Thyroid gland (tissue), 4 donors: Measurements from ENCODE around the gene ADI1. TPM values are rescaled to one million over a fixed set of nuclear protein-coding genes. Genes with fewer than 3 reads are reported as not detected.
"Not testable (repeated sequence)": the region's sequence is repeated elsewhere in the genome, so short reads cannot be mapped to it uniquely, and the experiment has no call there.

ENCODE experiments used
- DNase-seq, 2 donors: peaks; one replicate each; pipeline ENCODE4 v3.0.0-alpha.2; 2019
- H3K27ac ChIP-seq, 3 donors: fragments of 200-600 bp; sonication (generic); 1 replicate in 2 of 3; 2 replicates in 1 of 3; pipeline ENCODE4 v1.5.1; 2016 to 2019; ENCODE audit warnings: mild to moderate bottlenecking in 1 of 3, moderate library complexity in 1 of 3
- H3K27me3 ChIP-seq: fragments of 200-600 bp; sonication (generic); one replicate; pipeline ENCODE4 v1.5.1; 2019
- H3K36me3 ChIP-seq, 2 donors: fragments of 200-600 bp; sonication (generic); one replicate each; pipeline ENCODE4 v1.5.1; 2016 to 2019
- H3K4me1 ChIP-seq, 2 donors: fragments of 200-600 bp; sonication (generic); one replicate each; pipeline ENCODE4 v1.5.1; 2017 to 2019
- H3K4me3 ChIP-seq, 3 donors: fragments of 200-600 bp; sonication (generic); replicated peaks in 1 of 3; 1 replicate in 2 of 3; 2 replicates in 1 of 3; pipeline ENCODE4 v1.5.1; 2016; ENCODE audit warnings: mild to moderate bottlenecking in 1 of 3
- H3K9me3 ChIP-seq: fragments of 200-600 bp; sonication (generic); one replicate; pipeline ENCODE4 v1.5.1; 2017
- POLR2A ChIP-seq, 2 donors: fragments of 450-650 bp; IDR thresholded peaks; one replicate each; pipeline ENCODE4 v1.6.1; 2017; ENCODE audit warnings: antibody characterized with exemption in 2 of 2, mild to moderate bottlenecking in 2 of 2, moderate library complexity in 1 of 2
- WGBS, 2 donors: methylation state at CpG; one replicate each; pipeline ENCODE4 v1.1.5; 2017; 5-methylcytosine and 5-hydroxymethylcytosine counted together
- intact Hi-C: fragments of 100-400 bp; cut with DNase I; formaldehyde crosslinking; loops from one replicate; pipeline ENCODE4 v1.15.1; 2023
- total RNA-seq, 4 donors: library from RNA; depleted of rRNA; stranded (reverse); fragments of >200 nt; gene quantifications; one replicate each; pipeline ENCODE4 v1.2.3, GENCODE V29; 2016
- TF ChIP-seq, protein P1 (sequence below), 6 experiments: fragments of 200-600 bp in 3 of 6; fragments of 450-650 bp in 3 of 6; sonication (generic) in 3 of 6; IDR thresholded peaks; one replicate each; pipeline ENCODE4 v1.5.1; 2016 to 2019; ENCODE audit warnings: antibody characterized with exemption in 6 of 6, mild to moderate bottlenecking in 2 of 6, inconsistent platforms in 1 of 6, moderate library complexity in 1 of 6

ADI1 gene
- total RNA-seq, 4 donors from 2014 or later, result 35.9 to 65.1 (median 59.2) TPM

DNA sequence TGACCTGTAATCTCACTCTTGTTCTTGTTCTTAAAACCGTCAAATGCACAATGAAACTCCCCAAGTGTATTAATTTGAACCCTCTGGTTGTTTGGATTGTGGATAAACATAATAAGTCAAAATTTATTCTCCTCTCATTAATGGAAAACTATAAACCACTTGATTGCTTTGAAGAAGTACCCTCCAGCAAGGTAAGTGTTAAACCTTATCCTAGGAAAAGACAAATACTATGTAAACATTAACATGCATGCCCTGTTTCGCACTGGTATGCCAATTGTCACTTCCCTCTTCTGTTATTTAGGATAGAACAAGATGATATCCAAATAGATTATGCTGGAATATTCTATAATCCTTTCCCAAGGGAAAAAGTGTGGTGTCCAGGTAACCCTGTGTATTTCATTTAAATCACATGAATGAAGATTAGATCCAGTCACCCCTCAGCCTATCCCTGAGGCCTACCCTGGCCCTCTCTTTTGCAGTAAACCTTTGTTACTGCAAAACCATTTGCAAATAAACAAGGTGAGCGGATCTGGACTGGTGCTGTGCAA, 1.3 kb downstream of the ADI1 start:
- peaks cover 0 to 6% of the 10 kb centered on the region in 2 donors for H3K36me3 ChIP-seq
- H3K4me3 ChIP-seq, result peak overlapping the region; percentile 12 to 94 (median 60)
- no peak for TF ChIP-seq POLR2A (IDR thresholded peaks at IDR 0.05)
- TF ChIP-seq, protein P1, sequence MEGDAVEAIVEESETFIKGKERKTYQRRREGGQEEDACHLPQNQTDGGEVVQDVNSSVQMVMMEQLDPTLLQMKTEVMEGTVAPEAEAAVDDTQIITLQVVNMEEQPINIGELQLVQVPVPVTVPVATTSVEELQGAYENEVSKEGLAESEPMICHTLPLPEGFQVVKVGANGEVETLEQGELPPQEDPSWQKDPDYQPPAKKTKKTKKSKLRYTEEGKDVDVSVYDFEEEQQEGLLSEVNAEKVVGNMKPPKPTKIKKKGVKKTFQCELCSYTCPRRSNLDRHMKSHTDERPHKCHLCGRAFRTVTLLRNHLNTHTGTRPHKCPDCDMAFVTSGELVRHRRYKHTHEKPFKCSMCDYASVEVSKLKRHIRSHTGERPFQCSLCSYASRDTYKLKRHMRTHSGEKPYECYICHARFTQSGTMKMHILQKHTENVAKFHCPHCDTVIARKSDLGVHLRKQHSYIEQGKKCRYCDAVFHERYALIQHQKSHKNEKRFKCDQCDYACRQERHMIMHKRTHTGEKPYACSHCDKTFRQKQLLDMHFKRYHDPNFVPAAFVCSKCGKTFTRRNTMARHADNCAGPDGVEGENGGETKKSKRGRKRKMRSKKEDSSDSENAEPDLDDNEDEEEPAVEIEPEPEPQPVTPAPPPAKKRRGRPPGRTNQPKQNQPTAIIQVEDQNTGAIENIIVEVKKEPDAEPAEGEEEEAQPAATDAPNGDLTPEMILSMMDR (IDR thresholded peaks at IDR 0.05), result no peak
- intact Hi-C loops, result no loop called here
- H3K9me3 ChIP-seq, result no peaks in the 10 kb centered on the region
- no peak for DNase-seq
- no peaks in the 10 kb centered on the region for H3K27me3 ChIP-seq
- 32 to 33% methylated on average over 3 of the region's 3 CpGs for WGBS, 2 donors
- H3K27ac ChIP-seq, result peak overlapping the region; percentile 93 to 99 (median 97)
- peaks cover 13 to 14% of the 10 kb centered on the region in 2 donors for H3K4me1 ChIP-seq

DNA sequence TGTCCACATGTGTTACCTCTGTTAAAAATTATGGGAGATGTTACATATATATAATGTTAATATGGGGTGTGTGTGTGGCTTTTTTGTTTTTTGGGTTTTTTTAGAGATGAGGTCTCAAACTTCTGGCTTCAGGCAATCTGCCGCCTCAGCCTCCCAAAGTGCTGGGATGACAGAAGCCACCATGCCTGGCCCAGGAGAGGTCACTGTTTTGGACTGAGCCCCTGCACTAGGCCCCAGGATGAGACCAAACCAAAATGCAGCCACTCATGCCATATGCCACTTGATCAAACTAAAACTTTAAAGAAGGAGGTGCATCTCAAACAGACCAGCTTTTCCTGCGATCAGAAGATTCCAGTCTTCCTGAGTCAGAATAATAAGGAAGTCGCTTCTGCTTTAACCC, 2.5 kb downstream of the ADI1 start:
- 97 to 98% methylated on average over 3 of the region's 3 CpGs for WGBS, 2 donors
- intact Hi-C loops, result no loop called here
- TF ChIP-seq, protein P1 (IDR thresholded peaks at IDR 0.05), result no peak
- no peak for TF ChIP-seq POLR2A (IDR thresholded peaks at IDR 0.05)

DNA sequence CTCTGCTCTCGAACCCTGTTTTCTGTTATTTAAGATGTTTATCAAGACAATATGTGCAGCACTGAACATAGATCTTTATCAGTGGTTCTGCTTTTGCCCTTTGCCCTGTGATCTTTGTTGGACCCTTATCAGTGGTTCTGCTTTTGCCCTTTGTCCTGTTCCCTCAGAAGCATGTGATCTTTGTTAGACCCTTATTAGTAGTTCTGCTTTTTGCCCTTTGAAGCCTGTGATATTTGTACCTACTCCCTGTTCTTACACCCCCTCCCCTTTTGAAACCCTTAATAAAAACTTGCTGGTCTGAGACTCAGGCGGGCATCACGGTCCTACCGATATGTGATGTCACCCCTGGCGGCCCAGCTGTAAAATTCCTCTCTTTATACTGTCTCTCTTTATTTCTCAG, 3.9 kb downstream of the ADI1 start:
- H3K27ac ChIP-seq, H3K4me3 ChIP-seq, H3K27me3 ChIP-seq, H3K9me3 ChIP-seq, DNase-seq, intact Hi-C loops: not testable (repeated sequence)
- 97% methylated on average over 5 of the region's 5 CpGs for WGBS, 2 donors
- H3K4me1 ChIP-seq, result peaks cover 11 to 13% of the 10 kb centered on the region in 2 donors
- peaks cover 15 to 19% of the 10 kb centered on the region in 2 donors for H3K36me3 ChIP-seq

More for the DNA sequence above, 2.5 kb downstream of the ADI1 start:
- peaks cover 9 to 18% of the 10 kb centered on the region in 2 donors for H3K36me3 ChIP-seq
- no peaks in the 10 kb centered on the region for H3K27me3 ChIP-seq
- H3K4me3 ChIP-seq, result no peak overlapping the region
- H3K27ac ChIP-seq, result no peak overlapping the region
- no peak for DNase-seq
- H3K4me1 ChIP-seq, result peaks cover 13 to 14% of the 10 kb centered on the region in 2 donors
- no peaks in the 10 kb centered on the region for H3K9me3 ChIP-seq

DNA sequence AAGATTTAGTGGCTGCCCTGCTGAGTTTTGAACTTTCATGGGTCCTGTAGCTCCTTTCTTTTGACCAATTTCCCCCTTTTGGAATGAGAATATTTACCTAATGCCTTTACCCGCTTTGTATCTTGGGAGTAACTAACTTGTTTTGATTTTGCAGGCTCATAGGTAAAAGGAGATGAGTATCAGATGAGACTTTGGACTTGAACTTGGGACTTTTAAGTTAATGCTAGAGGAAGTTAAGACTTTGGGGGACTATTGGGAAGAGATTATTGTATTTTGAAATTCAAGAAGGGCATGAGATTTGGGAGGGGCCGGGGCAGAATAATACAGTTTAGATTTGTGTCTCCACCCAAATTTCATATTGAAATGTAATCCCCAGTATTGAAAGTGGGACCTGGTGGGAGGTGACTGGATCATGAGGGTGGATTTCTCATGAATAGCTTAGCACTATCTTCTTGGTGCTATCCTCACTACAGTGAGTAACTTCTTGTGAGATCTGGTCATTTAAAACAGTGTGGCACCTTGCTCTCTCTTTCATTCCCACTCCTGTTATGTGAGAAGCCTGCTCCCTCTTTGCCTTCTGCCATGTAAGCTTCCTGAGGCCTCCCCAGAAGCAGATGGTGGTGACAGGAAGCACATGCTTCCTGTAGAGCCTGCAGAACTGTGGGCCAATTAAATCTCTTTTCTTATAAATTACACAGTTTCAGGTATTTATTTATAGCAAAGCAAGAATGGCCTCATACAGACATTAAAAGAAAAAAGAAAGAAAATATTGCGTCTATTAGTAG, 6.1 kb downstream of the ADI1 start:
- no peak overlapping the region for H3K4me3 ChIP-seq
- no peaks in the 10 kb centered on the region for H3K27me3 ChIP-seq
- TF ChIP-seq, protein P1 (IDR thresholded peaks at IDR 0.05), result no peak
- TF ChIP-seq POLR2A (IDR thresholded peaks at IDR 0.05), result no peak
- no peaks in the 10 kb centered on the region for H3K9me3 ChIP-seq
- WGBS, 2 donors, result 94 to 98% methylated on average over 3 of the region's 3 CpGs
- DNase-seq, result no peak
- intact Hi-C loops, result no loop called here
- H3K27ac ChIP-seq, result no peak overlapping the region
- H3K36me3 ChIP-seq, result peaks cover 15 to 19% of the 10 kb centered on the region in 2 donors
- H3K4me1 ChIP-seq, result peaks cover 6 to 9% of the 10 kb centered on the region in 2 donors

DNA sequence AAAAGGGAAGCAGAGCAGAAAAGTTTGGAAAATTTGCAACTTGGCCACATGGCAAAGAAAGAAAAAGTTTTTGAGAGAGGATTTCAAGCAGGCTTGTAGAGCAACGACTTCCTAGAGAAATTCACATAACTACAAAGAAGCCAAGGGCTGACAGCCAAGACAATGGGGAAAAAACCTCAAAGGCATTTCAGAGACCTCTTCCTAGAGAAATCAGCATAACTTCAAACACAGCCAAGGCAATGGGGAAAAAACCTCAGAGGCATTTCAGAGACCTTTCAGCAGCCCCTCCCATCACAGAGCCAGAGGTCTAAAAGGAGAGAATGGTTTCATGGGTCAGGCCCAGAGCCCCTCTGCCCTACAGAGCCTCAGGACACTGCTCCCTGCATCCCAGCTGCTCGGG, 7.2 kb downstream of the ADI1 start:
- no peaks in the 10 kb centered on the region for H3K9me3 ChIP-seq
- no peaks in the 10 kb centered on the region for H3K4me1 ChIP-seq
- intact Hi-C loops, result no loop called here
- peaks cover 15 to 19% of the 10 kb centered on the region in 2 donors for H3K36me3 ChIP-seq
- 77 to 86% methylated on average over 1 to 2 of the region's 2 CpGs for WGBS, 2 donors
- no peaks in the 10 kb centered on the region for H3K27me3 ChIP-seq
- DNase-seq, result no peak
- H3K4me3 ChIP-seq, result no peak overlapping the region
- H3K27ac ChIP-seq, result no peak overlapping the region
- TF ChIP-seq, protein P1 (IDR thresholded peaks at IDR 0.05), result no peak
- TF ChIP-seq POLR2A (IDR thresholded peaks at IDR 0.05), result no peak
